Karpas-422 (cell line): ENCODE results near the gene PAFAH2. TPM values are rescaled to one million over a fixed set of nuclear protein-coding genes. Genes with fewer than 3 reads are reported as not detected.
A peak's percentile ranks its signal among the peaks of the same experiment; 100 is the strongest.

ENCODE experiments used
- DNase-seq: peaks from one replicate; pipeline ENCODE4 v3.0.0-alpha.2; 2015
- H2AFZ ChIP-seq: fragments of 200-600 bp; sonication (generic); 2 replicates; pipeline ENCODE4 v1.6.1; 2014; ENCODE audit warnings: antibody characterized with exemption, low read length, mixed read lengths
- H3K27ac ChIP-seq: fragments of 200-600 bp; sonication (generic); 2 replicates; pipeline ENCODE4 v1.5.1; 2014; ENCODE audit warnings: mild to moderate bottlenecking, low read length, moderate library complexity
- H3K27me3 ChIP-seq: fragments of 200-600 bp; sonication (generic); 2 replicates; pipeline ENCODE4 v1.6.1; 2014; ENCODE audit warnings: low read length, mixed read lengths
- H3K36me3 ChIP-seq: fragments of 200-600 bp; sonication (generic); 2 replicates; pipeline ENCODE4 v1.6.1; 2014; ENCODE audit warnings: low read length, mixed read lengths; ENCODE audit not compliant: insufficient read depth
- H3K4me1 ChIP-seq: fragments of 200-600 bp; sonication (generic); 2 replicates; pipeline ENCODE4 v1.6.1; 2014; ENCODE audit warnings: mild to moderate bottlenecking, low read length, mixed read lengths
- H3K4me2 ChIP-seq: fragments of 200-600 bp; sonication (generic); 2 replicates; pipeline ENCODE4 v1.6.1; 2014; ENCODE audit warnings: low read length, low read depth, mild to moderate bottlenecking; ENCODE audit not compliant: poor library complexity, severe bottlenecking
- H3K4me3 ChIP-seq: fragments of 200-600 bp; sonication (generic); 2 replicates; pipeline ENCODE4 v1.5.1; 2014; ENCODE audit warnings: mild to moderate bottlenecking, antibody characterized with exemption, low read length, mixed read lengths
- H3K79me2 ChIP-seq: fragments of 200-600 bp; sonication (generic); 2 replicates; pipeline ENCODE4 v1.6.1; 2014; ENCODE audit warnings: mild to moderate bottlenecking, low read length, mixed read lengths
- H3K9ac ChIP-seq: fragments of 200-600 bp; sonication (generic); 2 replicates; pipeline ENCODE4 v1.6.0; 2014; ENCODE audit warnings: low read length
- H3K9me2 ChIP-seq: fragments of 200-600 bp; sonication (generic), shearing (Covaris generic); replicated peaks from 2 replicates; pipeline ENCODE4 v1.6.0; 2014; ENCODE audit warnings: mild to moderate bottlenecking, low read length, moderate library complexity; ENCODE audit not compliant: insufficient read depth
- H3K9me3 ChIP-seq: fragments of 300-700, 200-600 bp; sonication (generic); 2 replicates; pipeline ENCODE4 v1.6.1; 2014; ENCODE audit warnings: low read length, mixed read lengths
- H4K20me1 ChIP-seq: fragments of 200-600 bp; sonication (generic); 2 replicates; pipeline ENCODE4 v1.6.1; 2014; ENCODE audit warnings: mild to moderate bottlenecking, antibody characterized with exemption, low read length, low read depth; ENCODE audit not compliant: insufficient read depth
- total RNA-seq: library from RNA; depleted of rRNA; stranded (reverse); fragments of >200 nt; shearing (Covaris generic); gene quantifications from 2 replicates; pipeline ENCODE4 v1.2.3, GENCODE V29; 2014; ENCODE audit warnings: low replicate concordance

PAFAH2 gene
- total RNA-seq, 1 experiment from 2014 or later = 1.6 TPM

GRCh38 chr1:26034504-26035202 lies 36.8 kb upstream of the PAFAH2 start:
- no peak overlapping the region for H3K27ac ChIP-seq
- H3K36me3 ChIP-seq = no peaks in the 10 kb centered on the region
- H3K9me3 ChIP-seq = no peaks in the 10 kb centered on the region
- H3K4me3 ChIP-seq = peak overlapping the region; percentile 70
- peaks cover 13% of the 10 kb centered on the region for H3K4me1 ChIP-seq
- peak overlapping the region; percentile 81 for H3K4me2 ChIP-seq
- no peaks in the 10 kb centered on the region for H3K9me2 ChIP-seq
- H3K9ac ChIP-seq = no peak overlapping the region
- DNase-seq = no peak
- no peaks in the 10 kb centered on the region for H3K27me3 ChIP-seq
- no peaks in the 10 kb centered on the region for H3K79me2 ChIP-seq
- H4K20me1 ChIP-seq = no peaks in the 10 kb centered on the region
- H2AFZ ChIP-seq = no peak overlapping the region

- H3K27ac ChIP-seq = no peak overlapping the region
- H3K27me3 ChIP-seq = no peaks in the 10 kb centered on the region
- no peak overlapping the region for H3K9ac ChIP-seq
- no peaks in the 10 kb centered on the region for H3K79me2 ChIP-seq
- no peaks in the 10 kb centered on the region for H3K36me3 ChIP-seq
- H3K9me2 ChIP-seq = no peaks in the 10 kb centered on the region
- no peaks in the 10 kb centered on the region for H4K20me1 ChIP-seq
- DNase-seq = no peak
- no peak overlapping the region for H3K4me3 ChIP-seq
- H3K9me3 ChIP-seq = no peaks in the 10 kb centered on the region
- H3K4me1 ChIP-seq = peaks cover 13% of the 10 kb centered on the region
- no peak overlapping the region for H2AFZ ChIP-seq
- H3K4me2 ChIP-seq = no peak overlapping the region
Measured at GRCh38 chr1:26032656-26033357, 34.9 kb upstream of the PAFAH2 start.

- Histone ChIP-seq H3K9me3 (no peaks in the 10 kb centered on the region), H3K36me3 (no peaks in the 10 kb centered on the region), H3K4me1 (peaks cover 13% of the 10 kb centered on the region), H3K4me2 (no peak overlapping the region), H2AFZ (no peak overlapping the region), H3K79me2 (no peaks in the 10 kb centered on the region), H3K9ac (no peak overlapping the region), H3K27me3 (no peaks in the 10 kb centered on the region), H4K20me1 (no peaks in the 10 kb centered on the region), H3K9me2 (no peaks in the 10 kb centered on the region), H3K4me3 (no peak overlapping the region), H3K27ac (no peak overlapping the region)
- no peak for DNase-seq
Measured at GRCh38 chr1:26031611-26032220, 33.9 kb upstream of the PAFAH2 start.

- H3K9me2 ChIP-seq = no peaks in the 10 kb centered on the region
- no peak overlapping the region for H3K9ac ChIP-seq
- no peak for DNase-seq
- H3K4me2 ChIP-seq = no peak overlapping the region
- H3K27ac ChIP-seq = no peak overlapping the region
- no peaks in the 10 kb centered on the region for H4K20me1 ChIP-seq
- peaks cover 12% of the 10 kb centered on the region for H3K4me1 ChIP-seq
- H3K79me2 ChIP-seq = no peaks in the 10 kb centered on the region
- H3K4me3 ChIP-seq = no peak overlapping the region
- H3K27me3 ChIP-seq = no peaks in the 10 kb centered on the region
- H2AFZ ChIP-seq = no peak overlapping the region
- H3K9me3 ChIP-seq = no peaks in the 10 kb centered on the region
- H3K36me3 ChIP-seq = no peaks in the 10 kb centered on the region
Measured at GRCh38 chr1:26031196-26031595, 33.3 kb upstream of the PAFAH2 start.

GRCh38 chr1:26029864-26030481 lies 32.1 kb upstream of the PAFAH2 start:
- peaks cover 2% of the 10 kb centered on the region; the same call in 1 of the 2 replicates for H3K4me1 ChIP-seq
- H3K9ac ChIP-seq = no peak overlapping the region
- H3K36me3 ChIP-seq = no peaks in the 10 kb centered on the region
- H3K4me3 ChIP-seq = no peak overlapping the region
- H3K9me3 ChIP-seq = no peaks in the 10 kb centered on the region
- no peaks in the 10 kb centered on the region for H3K79me2 ChIP-seq
- no peaks in the 10 kb centered on the region for H4K20me1 ChIP-seq
- no peak overlapping the region for H3K4me2 ChIP-seq
- no peak overlapping the region for H3K27ac ChIP-seq
- no peak overlapping the region for H2AFZ ChIP-seq
- no peaks in the 10 kb centered on the region for H3K27me3 ChIP-seq
- no peak for DNase-seq
- H3K9me2 ChIP-seq = no peaks in the 10 kb centered on the region

- no peak overlapping the region for H3K27ac ChIP-seq
- no peaks in the 10 kb centered on the region for H4K20me1 ChIP-seq
- no peak overlapping the region for H2AFZ ChIP-seq
- no peaks in the 10 kb centered on the region for H3K9me2 ChIP-seq
- no peak for DNase-seq
- no peaks in the 10 kb centered on the region for H3K4me1 ChIP-seq
- no peak overlapping the region for H3K4me2 ChIP-seq
- H3K9ac ChIP-seq = no peak overlapping the region
- no peaks in the 10 kb centered on the region for H3K36me3 ChIP-seq
- no peaks in the 10 kb centered on the region for H3K27me3 ChIP-seq
- H3K9me3 ChIP-seq = no peaks in the 10 kb centered on the region
- no peaks in the 10 kb centered on the region for H3K79me2 ChIP-seq
- no peak overlapping the region for H3K4me3 ChIP-seq
Measured at GRCh38 chr1:26029054-26029863, 31.4 kb upstream of the PAFAH2 start.

- H3K79me2 ChIP-seq = no peaks in the 10 kb centered on the region
- H3K27ac ChIP-seq = no peak overlapping the region
- no peaks in the 10 kb centered on the region for H3K27me3 ChIP-seq
- no peaks in the 10 kb centered on the region for H3K9me2 ChIP-seq
- H3K36me3 ChIP-seq = no peaks in the 10 kb centered on the region
- H3K4me2 ChIP-seq = no peak overlapping the region
- no peak overlapping the region for H3K9ac ChIP-seq
- no peaks in the 10 kb centered on the region for H3K4me1 ChIP-seq
- H4K20me1 ChIP-seq = no peaks in the 10 kb centered on the region
- H3K9me3 ChIP-seq = no peaks in the 10 kb centered on the region
- no peak overlapping the region for H3K4me3 ChIP-seq
- H2AFZ ChIP-seq = no peak overlapping the region
- DNase-seq = no peak
Measured at GRCh38 chr1:26028490-26028980, 30.7 kb upstream of the PAFAH2 start.
